Pancreas (tissue), 10 donors: ENCODE measurements around the gene SULT1A3. TPM values are rescaled to one million over a fixed set of nuclear protein-coding genes. Genes with fewer than 3 reads are reported as not detected.
"Not testable (repeated sequence)": the region's sequence is repeated elsewhere in the genome, so short reads cannot be mapped to it uniquely, and the experiment has no call there.

Source experiments
- ATAC-seq, 4 donors: fragments of 200-7000 bp; cut with Tn5 transposase; one replicate each; pipeline versions ENCODE4 v1.8.0 to v1.9.1; 2020; ENCODE audit warnings: mild to moderate bottlenecking in 4 of 4, moderate library complexity in 4 of 4
- DNase-seq, 6 donors: peaks; one replicate each; pipeline ENCODE4 v3.0.0-alpha.2; 2020
- FAIRE-seq: peaks from 2 replicates; lab custom pipeline; 2012; peaks lifted over from hg19 to GRCh38; lab: Jason Lieb, UNC
- H3K27ac ChIP-seq, 4 donors: fragments of 200-600 bp; sonication (generic); 1 replicate in 3 of 4; 2 replicates in 1 of 4; pipeline versions ENCODE4 v1.5.0 to v1.8.0; 2020
- H3K27me3 ChIP-seq, 4 donors: fragments of 200-600 bp; one replicate each; pipeline ENCODE4 v1.8.0; 2021
- H3K36me3 ChIP-seq, 3 donors: fragments of 200-600 bp; sonication (generic) in 1 of 3; one replicate each; pipeline versions ENCODE4 v1.5.0 to v1.8.0; 2020 to 2021
- H3K4me1 ChIP-seq, 3 donors: fragments of 200-600 bp; one replicate each; pipeline ENCODE4 v1.8.0; 2021
- H3K4me3 ChIP-seq, 4 donors: fragments of 200-600 bp; sonication (generic) in 2 of 4; one replicate each; pipeline versions ENCODE4 v1.5.0 to v1.8.0; 2020 to 2021
- H3K9me3 ChIP-seq, 4 donors: fragments of 200-600 bp; one replicate each; pipeline ENCODE4 v1.8.0; 2021
- CTCF ChIP-seq, 4 donors: fragments of 200-600 bp; sonication (generic) in 3 of 4; IDR thresholded peaks; one replicate each; pipeline versions ENCODE4 v1.5.0 to v1.8.0; 2021; ENCODE audit warnings: antibody characterized with exemption in 4 of 4
- WGBS, 2 donors: extraction: QIAGEN DNeasy Blood & Tissue Kit; methylation state at CpG; one replicate each; pipeline ENCODE4 v1.1.7; 2013; 5-methylcytosine and 5-hydroxymethylcytosine counted together
- intact Hi-C, 3 donors: fragments of 100-400 bp; cut with DNase I; formaldehyde crosslinking; loops; one replicate each; pipeline versions ENCODE4 v1.11.1 to v1.14.2; 2022
- polyA plus RNA-seq, 2 donors: library from polyadenylated mRNA; stranded (reverse); fragments of 200-250 nt; gene quantifications; one replicate each; pipeline ENCODE4 v1.2.3, GENCODE V29; 2013
- total RNA-seq, 6 donors: library from RNA; stranded (reverse); fragmentation: NEBNext Ultra II Directional in 4 of 6; extraction: Animal tissue kit (Norgen Biotek cat#: 25700) in 4 of 6; gene quantifications; one replicate each; pipeline versions ENCODE4 v1.2.1 to v1.2.4, GENCODE V29; 2021 to 2023
- donor health status: healthy with polysubstance abuse.
- donor health status: DM: no; HTN: no; CAD: no; lungs with moderate emphysema.
- donor health status: DM: no; HTN: no; CAD: no.
- donor health status: control.
- donor health status: control.
- donor health status: Bipolar disorder and iron deficiency.
- donor health status: DM: yes; HTN: yes; CAD: no.
- donor health status: DM: no; HTN: no; CAD: no.
- donor health status: DM: no; HTN: no; CAD: no.
- donor health status: DM: yes; HTN: yes; CAD: no.

The SULT1A3 gene
- total RNA-seq, result 10 to 100 TPM in 1 of 6 donors, 1 to 10 TPM in 5; 1.0 to 14.7 (median 4.8) TPM
- 100 to 1,000 TPM in 1 of 2 donors, 10 to 100 TPM in 1; 64.5 to 106 TPM for polyA plus RNA-seq

- H3K9me3 ChIP-seq, H3K36me3 ChIP-seq, FAIRE-seq, H3K4me1 ChIP-seq, DNase-seq, H3K27ac ChIP-seq, H3K4me3 ChIP-seq, H3K27me3 ChIP-seq, intact Hi-C loops: not testable (repeated sequence)
- ATAC-seq, result peak in 1 of 4 donors; percentile 0
- no CpG with 5 or more reads among the region's 3 CpGs for WGBS, 2 donors
Measured at GRCh38 chr16:30199049-30199448, at the start of gene SULT1A3. SULT1A3 (plus strand) TSS chr16:30199255; CDS start chr16:30200729, 1,474 bp downstream.

GRCh38 chr16:30151091-30151490, 48.0 kb upstream of the SULT1A3 start:
- no peak for TF ChIP-seq CTCF (IDR thresholded peaks at IDR 0.05)
- FAIRE-seq (no peak), DNase-seq (no peak)

DNA sequence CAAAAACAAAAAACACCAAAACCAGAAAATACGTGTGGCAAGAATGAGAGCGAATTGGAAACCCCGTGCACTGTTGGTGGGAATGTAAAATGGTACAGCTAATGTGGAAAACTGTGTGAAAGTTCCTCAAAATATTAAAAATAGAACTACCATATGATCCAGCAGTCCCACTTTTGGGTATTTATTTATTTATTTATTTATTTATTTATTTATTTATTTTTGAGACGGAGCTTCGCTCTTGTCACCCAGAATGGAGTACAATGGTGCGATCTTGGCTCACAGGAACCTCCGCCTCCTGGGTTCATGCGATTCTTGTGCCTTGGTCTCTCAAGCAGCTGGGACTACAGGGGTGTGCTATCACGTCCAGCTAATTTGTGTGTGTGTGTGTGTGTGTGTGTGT, 46.5 kb upstream of the SULT1A3 start:
- intact Hi-C loops, result no loop called here
- Histone ChIP-seq H3K4me1 (no peaks in the 10 kb centered on the region), H3K36me3 (no peaks in the 10 kb centered on the region), H3K27me3 (no peaks in the 10 kb centered on the region), H3K4me3 (no peak overlapping the region), H3K27ac (no peak overlapping the region), H3K9me3 (no peaks in the 10 kb centered on the region)
- 94% methylated on average over 9 of the region's 9 CpGs for WGBS, 2 donors
- FAIRE-seq (no peak), DNase-seq (no peak), ATAC-seq (no peak)
- no peak for TF ChIP-seq CTCF (IDR thresholded peaks at IDR 0.05)

More at GRCh38 chr16:30151091-30151490, 48.0 kb upstream of the SULT1A3 start:
- Histone ChIP-seq H3K9me3 (no peaks in the 10 kb centered on the region), H3K4me1 (no peaks in the 10 kb centered on the region), H3K36me3 (no peaks in the 10 kb centered on the region), H3K27me3 (no peaks in the 10 kb centered on the region), H3K4me3 (no peak overlapping the region), H3K27ac (no peak overlapping the region)
- no peak for ATAC-seq
- 75 to 80% methylated on average over 7 of the region's 7 CpGs for WGBS, 2 donors
- intact Hi-C loops, result no loop called here

- Histone ChIP-seq H3K27ac (no peak overlapping the region), H3K9me3 (no peaks in the 10 kb centered on the region), H3K36me3 (no peaks in the 10 kb centered on the region), H3K27me3 (no peaks in the 10 kb centered on the region), H3K4me3 (no peak overlapping the region), H3K4me1 (no peaks in the 10 kb centered on the region)
- DNase-seq (no peak), ATAC-seq (no peak), FAIRE-seq (no peak)
- no peak for TF ChIP-seq CTCF (IDR thresholded peaks at IDR 0.05)
- intact Hi-C loops, result no loop called here
- 91 to 95% methylated on average over 5 of the region's 5 CpGs for WGBS, 2 donors
Measured at GRCh38 chr16:30155188-30155587, 43.9 kb upstream of the SULT1A3 start.

DNA sequence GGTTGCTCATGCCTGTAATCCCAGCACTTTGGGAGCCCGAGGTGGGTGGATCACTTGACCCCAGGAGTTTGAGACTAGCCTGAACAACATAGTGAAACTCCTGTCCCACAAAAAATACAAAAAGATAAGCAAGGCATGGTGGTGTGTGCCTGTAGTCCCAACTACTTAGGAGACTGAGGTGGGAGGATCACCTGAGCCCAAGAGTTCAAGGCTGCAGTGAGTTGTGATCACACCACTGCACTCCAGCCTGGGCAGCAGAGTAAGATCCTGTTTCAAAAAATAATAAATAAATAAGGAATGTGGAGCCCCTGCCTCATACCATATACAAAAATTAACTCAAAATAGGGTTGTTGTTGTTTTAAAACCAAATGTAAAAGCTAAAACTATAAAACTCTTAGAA, 41.8 kb upstream of the SULT1A3 start:
- Histone ChIP-seq H3K36me3 (no peaks in the 10 kb centered on the region), H3K27ac (no peak overlapping the region), H3K4me3 (no peak overlapping the region), H3K27me3 (no peaks in the 10 kb centered on the region), H3K9me3 (no peaks in the 10 kb centered on the region), H3K4me1 (no peaks in the 10 kb centered on the region)
- 40 to 67% methylated on average over 1 of the region's 1 CpG for WGBS, 2 donors
- no peak for TF ChIP-seq CTCF (IDR thresholded peaks at IDR 0.05)
- FAIRE-seq (no peak), DNase-seq (no peak), ATAC-seq (no peak)
- intact Hi-C loops, result no loop called here
